Endothelial cell of umbilical vein (primary cell): ENCODE measurements around the gene TLE4.
A peak's percentile ranks its signal among the peaks of the same experiment; 100 is the strongest.

Source experiments
- EZH2 ChIP-seq: IDR thresholded peaks from 2 replicates; pipeline ENCODE4 v1.6.1; 2012; ENCODE audit warnings: borderline replicate concordance, low read depth, mild to moderate bottlenecking, moderate library complexity, low read length, inconsistent platforms; ENCODE audit not compliant: severe bottlenecking
- FOS ChIP-seq: IDR thresholded peaks from 2 replicates; pipeline ENCODE4 v1.6.1; 2011; ENCODE audit warnings: mild to moderate bottlenecking, low read length, moderate library complexity, borderline replicate concordance; ENCODE audit not compliant: insufficient read depth
- GATA2 ChIP-seq: IDR thresholded peaks from 2 replicates; pipeline ENCODE4 v1.7.0; 2011; ENCODE audit warnings: low read depth, mild to moderate bottlenecking, moderate library complexity, mixed read lengths, low read length; ENCODE audit not compliant: insufficient read length, insufficient read depth
- MYC ChIP-seq: IDR thresholded peaks from one replicate; pipeline ENCODE4 v1.6.1; 2011; ENCODE audit warnings: mild to moderate bottlenecking, low read depth, low read length
- POLR2A ChIP-seq: IDR thresholded peaks from 2 replicates; pipeline ENCODE4 v1.6.1; 2012; ENCODE audit warnings: low read depth, mild to moderate bottlenecking, control low read depth, low read length
- POLR2AphosphoS5 ChIP-seq: IDR thresholded peaks from 2 replicates; pipeline ENCODE4 v1.6.1; 2012; ENCODE audit warnings: low read depth, mild to moderate bottlenecking, control low read depth, low read length, moderate library complexity; ENCODE audit not compliant: insufficient read depth
- TF ChIP-seq, protein P1 (sequence below), 2 donors: IDR thresholded peaks; 1 replicate in 1 of 2; 2 replicates in 1 of 2; pipeline ENCODE4 v1.5.1; 2011; ENCODE audit warnings: low read length in 2 of 2, mild to moderate bottlenecking in 2 of 2, moderate library complexity in 2 of 2, control low read depth in 1 of 2, inconsistent platforms in 1 of 2, low read depth in 1 of 2; ENCODE audit not compliant: insufficient read depth in 1 of 2; ENCODE audit errors: extremely low read depth in 1 of 2
- TF ChIP-seq, protein P2 (sequence below): IDR thresholded peaks from 2 replicates; pipeline ENCODE4 v1.6.1; 2011; ENCODE audit not compliant: insufficient read depth, insufficient read length

DNA sequence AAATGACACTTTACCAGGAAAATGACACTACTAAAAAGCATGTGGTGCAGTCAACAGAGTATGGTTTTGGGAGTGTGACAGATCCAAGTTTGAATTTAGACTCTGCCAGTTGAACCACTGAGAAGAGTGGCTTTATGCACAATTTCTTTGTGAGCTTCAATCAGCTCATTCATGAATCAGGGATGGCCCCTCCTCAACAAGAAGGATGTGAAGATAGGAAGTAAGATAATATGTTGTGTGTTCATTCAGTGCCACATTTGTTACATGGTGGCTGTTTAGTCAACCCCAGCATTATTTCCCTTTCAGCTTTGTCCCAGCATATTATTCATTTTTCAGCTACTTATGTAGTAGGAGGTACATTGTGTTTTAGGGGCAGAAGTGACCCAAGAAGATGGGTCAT lies 140.1 kb downstream of the TLE4 start:
- TF ChIP-seq, protein P1, sequence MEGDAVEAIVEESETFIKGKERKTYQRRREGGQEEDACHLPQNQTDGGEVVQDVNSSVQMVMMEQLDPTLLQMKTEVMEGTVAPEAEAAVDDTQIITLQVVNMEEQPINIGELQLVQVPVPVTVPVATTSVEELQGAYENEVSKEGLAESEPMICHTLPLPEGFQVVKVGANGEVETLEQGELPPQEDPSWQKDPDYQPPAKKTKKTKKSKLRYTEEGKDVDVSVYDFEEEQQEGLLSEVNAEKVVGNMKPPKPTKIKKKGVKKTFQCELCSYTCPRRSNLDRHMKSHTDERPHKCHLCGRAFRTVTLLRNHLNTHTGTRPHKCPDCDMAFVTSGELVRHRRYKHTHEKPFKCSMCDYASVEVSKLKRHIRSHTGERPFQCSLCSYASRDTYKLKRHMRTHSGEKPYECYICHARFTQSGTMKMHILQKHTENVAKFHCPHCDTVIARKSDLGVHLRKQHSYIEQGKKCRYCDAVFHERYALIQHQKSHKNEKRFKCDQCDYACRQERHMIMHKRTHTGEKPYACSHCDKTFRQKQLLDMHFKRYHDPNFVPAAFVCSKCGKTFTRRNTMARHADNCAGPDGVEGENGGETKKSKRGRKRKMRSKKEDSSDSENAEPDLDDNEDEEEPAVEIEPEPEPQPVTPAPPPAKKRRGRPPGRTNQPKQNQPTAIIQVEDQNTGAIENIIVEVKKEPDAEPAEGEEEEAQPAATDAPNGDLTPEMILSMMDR (IDR thresholded peaks at IDR 0.05; ENCODE audit: extremely low read depth in 1 of 2, insufficient read depth in 1 of 2, low read depth in 1 of 2, low read length in 2 of 2) = no peak
- no peak for TF ChIP-seq POLR2A
- no peak for TF ChIP-seq EZH2
- TF ChIP-seq, protein P2, sequence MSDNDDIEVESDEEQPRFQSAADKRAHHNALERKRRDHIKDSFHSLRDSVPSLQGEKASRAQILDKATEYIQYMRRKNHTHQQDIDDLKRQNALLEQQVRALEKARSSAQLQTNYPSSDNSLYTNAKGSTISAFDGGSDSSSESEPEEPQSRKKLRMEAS = no peak
- TF ChIP-seq POLR2AphosphoS5 = no peak
- peak; percentile 54 for TF ChIP-seq GATA2
- TF ChIP-seq FOS = no peak
- TF ChIP-seq MYC = no peak
